HG02642 (cell line): ENCODE measurements around the gene ADCY4.

Experiments
- ATAC-seq: cut with Tn5 transposase; IDR thresholded peaks from one replicate; pipeline ENCODE4 v1.9.1; 2021; ENCODE audit warnings: mild to moderate bottlenecking; ENCODE audit not compliant: unreplicated experiment, poor library complexity

ADCY4 gene

DNA sequence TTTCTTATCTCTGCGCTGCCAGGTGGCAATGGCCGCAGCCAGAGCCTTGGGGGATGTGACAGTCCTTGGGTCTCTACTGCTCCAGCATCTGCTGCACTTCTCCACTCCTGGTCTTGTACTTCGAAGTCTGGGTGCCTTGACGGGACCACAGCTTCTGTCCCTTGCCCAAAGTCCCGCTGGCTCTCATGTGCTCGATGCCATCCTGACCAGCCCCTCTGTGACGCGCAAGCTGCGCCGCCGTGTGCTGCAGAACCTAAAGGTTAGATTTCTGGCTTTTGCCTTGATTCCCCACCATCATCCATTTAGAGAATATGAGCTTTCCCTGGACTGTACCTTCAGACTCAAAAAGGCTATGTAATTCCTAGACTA is 30.9 kb downstream of the ADCY4 start:
- ATAC-seq, result no peak

DNA sequence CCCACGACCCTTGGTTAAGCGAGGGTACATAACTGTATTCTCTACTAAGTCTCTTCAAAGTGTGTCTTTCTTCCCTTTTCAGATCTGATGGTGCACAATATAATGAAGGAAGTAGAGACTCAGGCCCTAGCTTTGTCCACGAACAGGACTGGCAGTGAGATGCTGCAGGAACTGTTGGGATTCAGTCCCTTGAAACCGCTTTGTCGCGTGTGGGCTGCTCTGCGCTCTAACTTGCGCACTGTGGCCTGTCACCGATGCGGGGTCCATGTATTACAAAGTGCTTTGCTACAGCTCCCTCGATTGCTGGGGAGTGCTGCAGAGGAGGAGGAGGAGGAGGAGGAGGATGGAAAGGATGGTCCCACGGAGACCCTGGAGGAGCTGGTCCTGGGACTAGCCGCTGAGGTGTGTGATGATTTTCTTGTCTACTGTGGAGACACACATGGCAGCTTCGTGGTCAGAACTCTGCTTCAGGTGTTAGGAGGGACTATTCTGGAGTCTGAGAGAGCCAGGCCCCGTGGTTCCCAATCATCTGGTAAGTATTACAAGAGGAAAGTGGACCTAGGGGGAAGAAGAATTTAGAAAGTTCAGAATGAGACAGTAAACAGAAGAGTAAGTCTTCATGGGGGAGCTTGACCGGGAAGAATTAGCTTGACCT is 34.4 kb downstream of the ADCY4 start:
- no peak for ATAC-seq

DNA sequence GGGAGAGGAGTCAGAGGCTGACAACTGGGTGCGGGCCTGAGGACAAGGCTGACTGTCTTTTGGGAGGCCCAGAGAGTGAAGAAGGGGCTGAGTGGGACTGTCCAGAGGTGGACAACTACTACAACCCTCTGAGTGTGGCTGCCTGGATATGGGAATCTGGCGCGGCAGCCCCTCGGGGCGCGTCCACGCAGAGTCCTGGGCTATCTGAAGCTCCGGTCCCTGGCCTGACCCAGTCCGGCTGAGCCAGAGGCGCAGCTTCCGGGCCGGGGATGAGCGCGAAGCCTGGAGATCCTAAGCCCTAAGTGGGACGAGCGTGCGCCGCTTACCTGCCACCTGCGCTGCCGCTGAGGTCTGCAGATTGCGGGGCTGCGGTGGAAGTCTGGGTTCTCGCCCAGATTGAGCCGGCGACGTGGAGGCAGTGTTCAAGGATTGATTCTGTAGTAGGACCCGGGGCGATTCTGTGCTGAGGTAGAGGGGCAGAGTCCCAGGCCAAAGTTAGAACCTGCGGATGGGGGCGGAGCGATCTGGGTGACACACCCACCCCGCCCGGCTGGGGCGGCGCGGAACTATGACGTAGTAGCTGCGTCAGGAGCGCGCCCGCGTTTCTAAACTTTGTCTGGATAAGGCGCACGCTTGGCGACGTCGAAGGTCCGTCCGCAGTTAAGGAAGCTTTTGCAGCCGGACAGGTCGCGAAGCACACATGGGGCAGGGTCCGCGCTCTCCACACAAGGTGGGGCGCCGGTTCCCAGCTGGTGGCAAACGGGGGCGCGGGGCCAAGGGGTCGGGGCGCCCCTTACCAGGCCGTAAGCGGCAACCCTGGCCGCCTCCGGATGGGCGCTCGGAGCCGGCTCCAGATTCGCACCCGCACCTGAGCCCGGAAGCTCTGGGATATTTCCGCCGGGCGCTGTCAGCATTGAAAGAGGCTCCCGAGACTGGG is 35.3 kb downstream of the ADCY4 start, which contains the start of the genes DHRS1 and NOP9:
DHRS1 (minus strand) TSS at position 526 of the 937 bp plus-strand sequence. CDS start 674 bp downstream, outside the sequence.
NOP9 (plus strand) TSS at position 596 of the 937 bp plus-strand sequence; CDS start at position 701, 105 bp downstream.
- ATAC-seq, result peak; percentile 75

DNA sequence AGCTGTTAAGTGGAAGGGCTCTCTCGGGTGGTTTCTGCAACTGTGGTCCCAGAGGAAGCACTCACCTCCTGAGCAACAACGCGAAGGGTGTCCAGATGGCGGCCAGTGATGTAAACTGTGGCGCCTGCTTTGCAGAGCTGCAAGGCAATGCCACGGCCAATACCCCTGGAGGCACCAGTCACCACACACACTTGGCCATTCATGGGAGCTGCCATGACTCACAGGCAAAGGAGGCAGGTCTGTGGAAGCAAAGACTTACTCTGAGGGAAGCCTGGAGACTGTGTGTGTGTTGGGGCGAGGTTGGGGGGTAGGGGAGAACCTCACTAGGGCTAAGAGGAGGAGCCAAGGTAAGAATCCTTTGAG is 36.0 kb downstream of the ADCY4 start:
- no peak for ATAC-seq

DNA sequence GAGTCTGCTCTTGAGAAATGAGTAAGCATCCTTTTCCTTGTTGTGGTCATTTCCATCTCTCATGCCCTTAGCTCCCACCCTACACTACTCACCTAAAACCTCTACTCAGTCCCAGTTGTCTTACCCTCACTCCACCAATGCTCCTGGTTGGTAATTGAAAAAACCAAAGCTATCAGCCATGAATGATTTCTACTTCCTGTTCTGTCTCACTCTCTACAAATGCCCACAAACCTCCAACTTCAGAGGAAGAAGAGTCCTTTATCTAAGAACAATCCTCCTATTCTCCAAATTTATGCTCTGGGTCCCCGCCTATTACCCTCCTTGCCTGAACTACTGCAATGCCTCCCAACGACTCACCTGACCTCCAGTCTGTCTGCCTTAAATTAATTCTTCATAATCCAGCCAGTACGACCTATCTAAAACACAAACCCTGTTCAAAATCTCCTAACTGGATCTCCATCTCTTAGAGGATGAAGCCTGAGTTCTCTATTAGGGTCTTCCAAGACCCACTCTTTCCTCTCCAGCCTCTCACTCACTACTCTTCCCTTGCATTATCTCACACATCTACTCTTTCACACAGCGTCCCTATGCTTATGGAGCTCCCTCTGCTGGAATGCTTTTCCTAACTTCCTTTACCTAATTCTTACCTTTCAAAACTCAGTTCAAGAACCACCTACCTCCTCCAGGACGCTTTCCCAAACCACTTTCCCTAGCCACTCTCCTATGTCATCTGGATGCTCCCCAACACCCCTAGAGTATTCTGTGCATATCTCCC is 37.5 kb downstream of the ADCY4 start:
- ATAC-seq, result peak; percentile 5

DNA sequence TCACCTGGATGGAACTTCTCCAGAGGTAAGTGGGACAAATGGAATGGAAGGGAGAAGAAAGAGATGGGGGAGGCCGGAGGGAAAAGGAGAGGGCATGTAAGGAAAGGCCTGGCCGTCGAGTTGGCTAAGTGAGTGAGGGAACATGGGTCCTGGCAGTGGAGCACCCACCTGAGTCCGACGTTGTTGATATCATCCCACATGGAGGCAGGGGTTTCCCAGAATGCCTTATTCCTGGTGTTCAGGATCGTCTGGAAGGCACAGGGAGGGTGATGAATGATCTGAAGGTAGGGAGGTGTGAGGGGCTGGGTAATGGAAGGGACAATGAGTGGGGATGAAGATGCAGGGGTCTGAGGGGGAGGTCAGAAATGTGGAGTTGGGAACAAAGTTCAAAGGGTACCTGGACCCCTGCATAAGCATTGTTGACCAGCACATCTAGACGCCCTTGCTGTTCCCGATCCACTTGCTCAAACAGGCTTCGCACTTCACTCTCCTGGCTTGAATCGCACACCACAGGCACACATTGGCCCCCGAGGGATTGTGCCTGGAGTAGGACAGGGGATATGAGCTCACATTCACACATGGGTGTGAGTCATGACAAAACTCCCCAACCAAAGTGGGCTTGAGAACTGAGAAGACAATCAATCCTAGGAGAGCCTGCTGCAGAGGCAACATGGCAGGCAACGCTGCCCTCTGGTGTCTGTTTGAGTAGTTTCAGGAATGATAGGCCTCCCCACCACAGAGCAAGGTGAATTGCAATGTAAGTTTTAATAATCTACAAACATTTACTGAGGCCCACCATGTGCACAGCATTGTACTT is 38.3 kb downstream of the ADCY4 start:
- ATAC-seq, result peak; percentile 49

DNA sequence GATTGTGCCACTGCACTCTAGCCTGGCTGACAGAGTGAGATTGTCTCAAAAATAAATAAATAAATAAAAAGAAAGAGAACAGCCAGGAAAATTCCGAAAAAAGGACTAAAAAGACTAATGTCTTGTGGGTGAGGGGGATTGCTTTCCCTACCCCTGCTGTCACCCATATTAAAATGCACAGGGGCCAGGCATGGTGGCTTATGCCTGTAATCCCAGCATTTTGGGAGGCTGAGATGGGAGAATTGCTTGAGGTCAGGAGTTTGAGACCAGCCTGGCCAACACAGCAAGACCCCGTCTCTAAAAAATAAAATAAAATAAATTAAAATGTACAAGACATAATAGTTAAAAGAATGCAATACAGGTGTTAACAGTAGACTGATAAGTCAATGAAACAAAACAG is 41.3 kb downstream of the ADCY4 start:
- no peak for ATAC-seq

DNA sequence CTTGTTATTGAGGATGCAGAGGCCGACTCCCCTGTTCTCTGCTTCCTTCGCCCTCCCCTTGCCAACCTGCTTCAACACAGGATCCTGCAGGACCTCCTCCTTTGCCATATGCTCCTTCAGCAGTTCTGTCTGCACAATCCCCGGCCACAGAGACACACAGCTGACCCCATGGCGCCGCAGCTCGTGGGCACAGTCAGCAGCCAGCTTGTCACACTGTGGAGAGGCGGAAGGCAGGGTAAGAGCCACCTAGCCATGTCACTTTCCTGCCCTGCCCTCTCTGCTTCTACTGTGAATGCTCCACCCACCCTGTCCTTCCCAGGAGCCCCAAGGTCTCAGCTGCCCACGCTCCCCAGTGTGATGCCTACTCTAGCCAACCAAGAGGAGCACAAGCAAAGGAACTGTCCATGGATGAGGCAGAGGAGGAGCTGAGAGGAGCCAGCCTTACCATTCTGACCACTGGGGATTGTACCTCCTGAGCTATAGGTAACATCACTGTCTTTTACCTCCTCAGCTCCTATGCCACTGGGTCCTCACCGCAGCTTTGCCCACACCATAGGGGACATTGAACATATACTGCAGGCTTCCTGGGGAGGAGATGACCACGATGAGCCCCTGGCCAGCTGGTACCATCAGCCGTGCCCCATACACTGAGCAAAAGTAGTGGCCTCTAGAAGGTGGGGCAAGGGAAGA is 42.6 kb downstream of the ADCY4 start:
- ATAC-seq, result no peak

DNA sequence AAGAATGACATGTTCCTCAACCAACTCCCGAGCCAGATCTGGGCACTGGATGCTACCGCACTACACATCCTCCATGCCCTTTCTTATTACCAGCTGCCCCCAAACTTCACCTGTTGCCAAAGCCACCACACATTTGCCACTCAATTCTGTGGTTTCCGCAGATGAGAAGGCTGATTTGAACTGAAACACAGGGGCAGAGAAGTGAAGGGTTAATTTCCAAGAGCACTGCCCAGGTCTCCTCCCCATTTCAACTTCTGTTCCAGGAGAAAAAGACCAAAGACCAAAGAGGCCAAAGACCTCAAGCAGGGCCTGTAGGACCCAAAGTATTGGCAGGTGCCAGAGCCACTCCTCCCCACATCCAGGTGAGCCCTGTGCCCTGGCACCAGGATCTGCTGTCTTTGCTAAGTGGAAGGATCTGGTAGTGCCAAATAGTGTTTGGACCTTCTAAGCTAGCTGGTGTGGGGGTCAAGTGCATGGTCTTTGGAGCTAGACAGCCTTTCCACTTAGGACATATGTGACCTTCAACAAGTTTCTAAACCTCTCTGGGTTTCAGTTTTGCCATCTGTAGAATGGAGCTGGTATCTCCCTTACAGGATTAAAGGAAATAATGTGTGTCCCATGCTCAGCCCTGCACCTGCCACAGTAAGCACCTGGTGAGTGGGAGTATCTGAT is 43.3 kb downstream of the ADCY4 start:
- ATAC-seq, result no peak

DNA sequence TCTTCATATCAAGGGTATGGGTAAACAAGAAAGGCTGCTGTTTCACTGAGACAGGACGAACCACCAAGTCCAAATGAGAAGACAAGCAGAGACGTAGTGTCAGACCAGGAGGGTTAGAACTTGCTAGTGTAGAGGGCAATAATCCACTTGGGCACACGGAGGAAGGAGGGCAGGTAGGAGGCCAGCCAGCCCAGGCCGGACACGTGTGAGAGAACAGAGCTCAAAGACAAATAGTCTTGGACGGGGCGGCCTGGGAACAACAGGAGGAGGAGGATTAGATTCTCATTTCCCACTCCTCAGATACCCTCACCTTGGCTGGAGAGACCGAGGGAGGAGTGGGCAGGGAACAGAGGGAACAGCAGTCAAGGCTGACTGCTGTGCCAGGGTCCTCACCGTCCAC is 44.1 kb downstream of the ADCY4 start:
- no peak for ATAC-seq

DNA sequence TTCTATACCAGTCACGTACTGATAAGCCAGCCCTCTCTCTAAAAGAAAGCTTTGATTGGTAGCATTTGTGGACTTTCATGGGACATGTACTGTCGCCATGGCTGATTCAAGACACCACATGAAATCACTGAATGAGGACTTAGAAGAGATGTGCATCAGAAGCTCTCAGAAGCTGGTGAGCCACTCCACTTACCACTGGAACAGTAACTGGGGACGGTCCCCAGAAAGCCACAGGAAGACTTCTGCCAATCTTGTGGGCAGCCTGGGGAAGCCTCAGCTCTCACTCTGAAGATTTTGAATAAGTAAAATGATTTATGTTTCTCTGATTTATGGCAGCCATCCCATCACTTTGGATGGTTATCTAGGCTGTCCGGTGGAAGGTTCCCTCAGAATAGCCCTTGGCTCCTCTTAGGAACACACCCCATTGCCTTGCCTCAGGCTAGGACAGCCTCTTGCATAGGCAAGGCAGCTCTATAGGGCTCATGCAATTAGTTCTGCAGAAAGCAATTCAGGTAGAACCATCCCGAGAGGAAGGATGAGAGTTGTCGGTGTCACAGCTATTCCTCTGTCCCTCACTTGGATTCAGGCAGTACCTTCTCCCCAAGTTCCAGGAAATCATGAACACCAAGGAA is 45.1 kb downstream of the ADCY4 start:
- no peak for ATAC-seq

DNA sequence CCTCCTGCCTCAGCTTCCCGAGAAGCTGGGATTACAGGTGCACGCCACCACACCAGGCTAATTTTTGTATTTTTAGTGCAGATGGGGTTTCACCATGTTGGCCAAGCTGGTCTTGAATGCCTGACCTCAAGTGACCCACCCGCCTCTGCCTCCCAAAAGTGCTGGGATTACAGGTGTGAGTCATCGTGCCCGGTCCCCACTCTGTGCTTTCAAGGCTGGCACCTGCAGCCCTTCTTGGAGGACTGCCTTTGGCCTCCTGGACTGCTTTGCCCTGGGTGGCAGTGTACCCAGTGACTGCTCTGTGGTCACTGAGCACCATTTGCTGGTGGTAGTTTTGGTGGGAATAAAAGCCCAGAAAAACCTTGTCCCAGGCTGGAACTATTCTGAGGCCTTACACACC is 47.9 kb downstream of the ADCY4 start:
- no peak for ATAC-seq

DNA sequence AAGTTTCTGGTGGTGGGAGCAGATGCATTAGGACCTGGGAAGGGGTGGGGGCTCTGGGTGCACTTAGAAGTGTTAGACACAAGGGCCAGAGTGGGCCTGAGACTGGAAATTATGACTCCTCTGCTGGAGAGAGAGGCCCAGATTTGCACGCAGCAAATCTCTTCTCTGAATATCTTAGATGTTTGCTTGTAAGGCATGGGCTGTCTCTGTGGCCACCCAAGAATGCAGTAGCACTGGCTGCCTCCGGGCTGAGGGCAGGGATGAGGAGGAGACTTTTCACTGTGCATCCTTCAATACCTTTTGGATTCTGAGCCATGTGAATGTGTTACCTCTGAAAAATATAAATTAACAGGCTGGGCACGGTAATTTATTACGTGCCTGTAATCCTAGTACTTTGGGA is 49.5 kb downstream of the ADCY4 start:
- no peak for ATAC-seq

DNA sequence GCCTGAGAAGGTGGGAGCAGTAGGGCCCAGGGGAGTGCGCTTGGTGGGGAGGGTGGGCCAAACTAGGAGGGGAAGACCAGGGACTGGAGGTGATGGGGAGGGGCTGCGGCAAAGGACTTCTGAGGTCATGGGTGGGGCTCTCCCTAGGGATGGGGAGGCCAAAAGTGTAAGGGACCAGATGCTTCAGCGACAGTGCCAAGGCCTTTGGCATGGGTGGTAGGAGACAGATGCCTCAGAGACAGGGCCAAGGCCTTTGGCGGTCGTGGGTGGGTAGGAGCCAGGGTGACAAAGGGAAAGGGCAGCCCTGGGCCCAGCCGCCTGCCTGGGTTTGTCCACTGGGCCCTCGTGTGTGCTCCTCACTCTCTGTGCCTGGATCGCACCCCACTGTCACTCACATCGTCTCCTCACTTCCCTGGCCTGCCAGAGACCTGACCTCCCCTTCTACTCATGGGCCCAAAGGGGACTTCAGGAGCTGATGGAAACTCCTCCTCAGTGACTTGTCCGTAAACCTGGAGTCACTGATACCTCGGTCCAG is 50.3 kb downstream of the ADCY4 start:
- no peak for ATAC-seq

DNA sequence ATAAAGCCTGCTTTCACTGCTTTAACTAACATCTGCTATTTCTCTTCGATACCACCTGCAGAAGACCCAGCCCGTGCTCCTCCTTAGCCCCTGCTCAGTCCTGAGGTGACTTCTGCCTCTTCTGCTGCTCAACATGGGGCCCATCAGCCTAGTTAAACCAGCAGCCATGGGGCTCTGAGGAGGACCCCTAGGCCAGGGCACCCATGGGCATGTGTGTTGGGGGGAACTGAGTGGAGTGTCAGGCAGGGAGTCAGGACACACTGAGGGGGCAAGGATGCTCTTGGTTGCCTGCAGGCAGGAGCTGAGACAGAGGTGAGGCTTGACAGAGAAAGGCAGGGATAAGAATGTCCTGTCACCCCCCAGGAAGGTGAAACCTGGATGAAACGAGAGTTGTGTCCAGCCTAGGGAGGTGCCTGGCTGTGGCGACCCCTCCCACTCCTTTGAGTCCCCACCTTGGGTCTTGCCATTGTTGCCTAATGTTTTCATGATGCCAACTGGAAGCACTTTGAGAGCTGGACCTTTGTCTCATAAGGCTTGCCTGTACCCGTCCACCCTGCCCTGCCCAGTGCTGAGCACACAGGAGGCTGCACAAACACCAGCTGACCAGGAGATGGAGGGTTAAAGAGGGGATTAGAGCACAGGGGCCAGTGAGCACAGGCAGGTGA is 50.9 kb downstream of the ADCY4 start:
- no peak for ATAC-seq

DNA sequence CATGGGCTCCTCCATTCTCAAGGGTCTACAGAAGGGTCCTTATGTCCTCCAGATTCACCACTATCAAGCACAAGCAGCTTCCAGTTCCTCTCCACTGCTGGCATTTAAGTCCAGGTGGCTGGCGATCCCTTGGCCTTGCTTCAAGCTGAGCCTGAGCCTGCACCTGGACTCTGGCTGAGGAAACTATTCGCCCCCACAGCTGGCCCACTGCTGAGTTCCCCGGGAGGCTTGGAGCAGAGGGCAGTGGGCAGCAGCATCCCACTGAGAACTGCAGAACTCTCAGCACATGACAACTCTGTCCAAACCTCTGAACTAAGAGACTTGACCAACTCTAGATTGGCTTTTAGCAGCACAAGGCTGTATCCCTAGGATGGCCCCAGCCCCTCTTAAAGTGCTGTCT is 52.1 kb downstream of the ADCY4 start:
- no peak for ATAC-seq

DNA sequence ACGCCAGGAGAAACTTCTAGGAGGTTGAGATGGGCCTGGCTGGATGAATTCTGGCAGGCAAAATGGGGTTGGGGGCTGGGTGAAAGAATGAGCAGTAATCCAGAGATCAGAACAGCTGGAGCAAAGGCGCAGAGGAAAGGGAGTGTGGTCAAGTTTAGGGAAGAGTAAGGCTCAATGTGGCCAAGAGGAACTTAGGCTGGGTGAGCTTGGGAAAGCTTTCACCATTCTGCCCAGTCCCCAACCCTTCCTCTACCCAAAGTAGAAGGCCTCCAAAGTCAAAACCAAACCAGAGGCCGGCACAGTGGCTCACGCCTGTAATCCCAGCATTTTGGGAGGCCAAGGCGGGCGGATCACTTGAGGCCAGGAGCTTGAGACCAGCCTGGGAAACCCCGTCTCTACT is 53.2 kb downstream of the ADCY4 start:
- ATAC-seq, result no peak
